Calu3 (cell line): ENCODE results near the gene FKBP3. TPM values are rescaled to one million over a fixed set of nuclear protein-coding genes. Genes with fewer than 3 reads are reported as not detected.

Experiments used
- BruUV-seq: library from RNA; stranded (reverse); fragments of 400-500 nt; replicated peaks from 2 replicates; lab custom pipeline; 2021; lab: Mats Ljungman, UMichigan
- CTCF ChIA-PET: fragments of 300-600 bp; sonication (Branson Sonifier 250); formaldehyde crosslinking; loops from one replicate; lab custom pipeline; 2022; ENCODE audit warnings: antibody characterized with exemption; lab: Charles Lee
- DNase-seq: peaks from one replicate; pipeline ENCODE4 v3.0.0; 2022
- H3K27ac Mint-ChIP-seq: one replicate; pipeline ENCODE4 v1.8.0; 2022; ENCODE audit warnings: mixed read lengths; ENCODE audit not compliant: unreplicated experiment
- H3K27me3 Mint-ChIP-seq: one replicate; pipeline ENCODE4 v1.8.0; 2022; ENCODE audit warnings: mixed read lengths; ENCODE audit not compliant: unreplicated experiment
- H3K36me3 Mint-ChIP-seq: one replicate; pipeline ENCODE4 v1.8.0; 2022; ENCODE audit warnings: mild to moderate bottlenecking, moderate library complexity, mixed read lengths; ENCODE audit not compliant: insufficient read depth, unreplicated experiment
- H3K4me1 Mint-ChIP-seq: one replicate; pipeline ENCODE4 v1.8.0; 2022; ENCODE audit warnings: mild to moderate bottlenecking, low read depth, mixed read lengths; ENCODE audit not compliant: unreplicated experiment
- H3K4me3 Mint-ChIP-seq: one replicate; pipeline ENCODE4 v1.8.0; 2022; ENCODE audit warnings: mild to moderate bottlenecking, low read depth, moderate library complexity, mixed read lengths; ENCODE audit not compliant: unreplicated experiment
- H3K9me3 Mint-ChIP-seq: one replicate; pipeline ENCODE4 v1.8.0; 2022; ENCODE audit warnings: low read depth, mixed read lengths; ENCODE audit not compliant: unreplicated experiment
- intact Hi-C: fragments of 100-400 bp; cut with micrococcal nuclease; formaldehyde crosslinking; loops from one replicate; pipeline ENCODE4 v1.10.0; 2022; ENCODE audit not compliant: unreplicated experiment
- total RNA-seq: library from RNA; stranded (reverse); gene quantifications from 2 replicates; pipeline ENCODE4 v1.2.3, GENCODE V29; 2022
- TF ChIP-seq, protein P1 (sequence below): fragments of 200-600 bp; IDR thresholded peaks from one replicate; pipeline ENCODE4 v1.8.0; 2022; ENCODE audit warnings: antibody characterized with exemption; ENCODE audit not compliant: unreplicated experiment

Gene FKBP3
- total RNA-seq, 1 experiment from 2014 or later = 72.8 TPM

DNA sequence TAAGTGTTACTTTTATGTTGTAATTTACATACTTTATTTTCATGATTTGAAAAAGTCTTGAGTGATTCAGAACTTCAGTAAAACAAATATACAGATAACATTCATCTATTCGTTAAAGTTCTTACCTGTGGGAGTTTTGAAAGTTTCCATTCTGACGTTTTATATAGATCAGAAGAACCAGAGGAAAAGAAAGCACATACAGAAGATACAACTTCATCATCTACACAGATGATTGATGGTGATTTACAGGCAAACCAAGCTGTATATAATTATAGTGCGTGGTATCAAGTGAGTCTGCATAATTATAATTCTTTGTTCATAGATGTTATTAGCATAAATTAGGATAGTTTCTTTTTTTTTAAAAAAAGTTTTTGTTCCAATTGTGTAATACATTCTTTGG lies 20.0 kb downstream of the FKBP3 start:
- H3K36me3 Mint-ChIP-seq = peaks cover 12% of the 10 kb centered on the region

DNA sequence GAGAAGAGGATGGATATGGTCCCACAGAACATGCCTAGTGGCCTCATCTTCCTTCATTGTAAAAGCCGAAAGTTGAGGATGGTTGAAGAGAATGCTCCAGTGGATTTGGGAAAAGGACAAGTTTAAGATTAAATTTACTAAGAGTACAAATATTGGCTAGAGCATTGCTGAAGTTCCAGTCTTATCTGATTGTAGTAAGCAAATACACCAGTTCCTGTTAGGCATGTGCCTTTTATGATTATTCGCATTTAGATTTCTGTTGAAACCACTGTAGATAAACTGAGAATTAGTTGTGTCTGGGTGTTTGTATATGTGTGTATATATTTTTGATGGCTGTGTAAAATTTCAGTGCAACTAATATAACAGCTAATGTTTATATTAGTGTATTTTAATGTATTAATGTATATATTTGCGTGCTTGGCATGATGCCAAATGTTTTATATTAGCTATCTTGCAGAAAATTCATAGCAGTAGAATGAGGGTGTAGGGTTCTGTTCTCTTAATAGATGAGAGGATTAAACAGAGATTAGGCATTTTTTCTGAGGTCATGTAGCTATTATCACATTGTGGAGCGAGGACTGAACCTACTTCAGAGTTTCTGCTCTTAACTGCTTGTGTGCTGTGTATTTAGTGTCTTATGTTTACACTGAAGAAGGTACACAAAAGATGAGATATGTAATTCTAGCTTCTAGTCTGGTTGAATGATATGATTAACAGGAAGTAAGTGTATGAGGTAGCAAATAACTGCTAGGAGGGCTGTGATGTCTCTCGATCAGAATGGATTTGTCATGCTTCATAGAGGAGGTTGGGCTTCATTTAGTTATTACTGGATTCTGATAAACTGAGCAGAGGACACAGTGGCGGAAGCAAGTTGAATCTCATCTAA lies 21.1 kb downstream of the FKBP3 start:
- BruUV-seq = no TSS peak
- CTCF ChIA-PET = interaction anchor here (0.9 to 1.5 kb wide), 2 partner anchors 14 to 199 kb away, joined by 3 to 4 read pairs; no protein-coding TSS in a partner anchor

More for the DNA sequence above, 20.0 kb downstream of the FKBP3 start:
- peaks cover 18% of the 10 kb centered on the region for H3K4me1 Mint-ChIP-seq
- H3K4me3 Mint-ChIP-seq = no peak overlapping the region
- no peak for DNase-seq
- TF ChIP-seq, protein P1, sequence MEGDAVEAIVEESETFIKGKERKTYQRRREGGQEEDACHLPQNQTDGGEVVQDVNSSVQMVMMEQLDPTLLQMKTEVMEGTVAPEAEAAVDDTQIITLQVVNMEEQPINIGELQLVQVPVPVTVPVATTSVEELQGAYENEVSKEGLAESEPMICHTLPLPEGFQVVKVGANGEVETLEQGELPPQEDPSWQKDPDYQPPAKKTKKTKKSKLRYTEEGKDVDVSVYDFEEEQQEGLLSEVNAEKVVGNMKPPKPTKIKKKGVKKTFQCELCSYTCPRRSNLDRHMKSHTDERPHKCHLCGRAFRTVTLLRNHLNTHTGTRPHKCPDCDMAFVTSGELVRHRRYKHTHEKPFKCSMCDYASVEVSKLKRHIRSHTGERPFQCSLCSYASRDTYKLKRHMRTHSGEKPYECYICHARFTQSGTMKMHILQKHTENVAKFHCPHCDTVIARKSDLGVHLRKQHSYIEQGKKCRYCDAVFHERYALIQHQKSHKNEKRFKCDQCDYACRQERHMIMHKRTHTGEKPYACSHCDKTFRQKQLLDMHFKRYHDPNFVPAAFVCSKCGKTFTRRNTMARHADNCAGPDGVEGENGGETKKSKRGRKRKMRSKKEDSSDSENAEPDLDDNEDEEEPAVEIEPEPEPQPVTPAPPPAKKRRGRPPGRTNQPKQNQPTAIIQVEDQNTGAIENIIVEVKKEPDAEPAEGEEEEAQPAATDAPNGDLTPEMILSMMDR = no peak
- CTCF ChIA-PET = interaction anchor here (1.5 kb wide), 1 partner anchor 201 kb away, joined by 4 read pairs; no protein-coding TSS in a partner anchor
- no peaks in the 10 kb centered on the region for H3K27me3 Mint-ChIP-seq
- BruUV-seq = no TSS peak
- intact Hi-C loops = no loop called here
- no peaks in the 10 kb centered on the region for H3K9me3 Mint-ChIP-seq
- H3K27ac Mint-ChIP-seq = no peak overlapping the region

DNA sequence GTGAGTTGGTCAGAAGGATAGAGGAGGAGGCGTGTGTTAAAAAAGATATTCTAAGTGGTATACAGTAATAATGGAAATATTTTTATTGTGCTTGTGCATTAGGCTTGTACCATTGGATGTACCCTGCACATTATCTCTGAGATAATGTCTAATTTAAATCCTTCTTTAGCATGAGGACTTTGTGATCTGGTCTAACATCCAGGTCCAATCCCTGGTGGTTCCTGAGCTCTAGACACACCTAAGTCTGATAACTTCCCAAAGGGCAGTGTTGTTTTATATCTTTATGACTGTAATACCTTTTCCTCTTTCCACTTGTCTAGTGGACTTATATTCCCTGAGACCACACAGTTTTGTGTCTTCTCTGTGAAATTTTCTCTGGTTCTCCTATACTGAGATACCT lies 29.7 kb downstream of the FKBP3 start:
- no peaks in the 10 kb centered on the region for H3K27me3 Mint-ChIP-seq
- CTCF ChIA-PET = interaction anchor here (0.5 kb wide), 1 partner anchor 164 kb away, joined by 3 read pairs; no protein-coding TSS in a partner anchor
- H3K4me1 Mint-ChIP-seq = no peaks in the 10 kb centered on the region
- peaks cover 20% of the 10 kb centered on the region for H3K36me3 Mint-ChIP-seq
- H3K4me3 Mint-ChIP-seq = no peak overlapping the region
- BruUV-seq = no TSS peak
- intact Hi-C loops = no loop called here
- no peaks in the 10 kb centered on the region for H3K9me3 Mint-ChIP-seq
- TF ChIP-seq, protein P1 = no peak
- no peak for DNase-seq
- no peak overlapping the region for H3K27ac Mint-ChIP-seq

More for the DNA sequence above, 21.1 kb downstream of the FKBP3 start:
- DNase-seq = no peak
- H3K36me3 Mint-ChIP-seq = peaks cover 12% of the 10 kb centered on the region
- peak overlapping the region; percentile 58 for H3K27ac Mint-ChIP-seq
- H3K4me3 Mint-ChIP-seq = peak overlapping the region; percentile 22
- TF ChIP-seq, protein P1 = no peak
- no peaks in the 10 kb centered on the region for H3K9me3 Mint-ChIP-seq
- H3K27me3 Mint-ChIP-seq = no peaks in the 10 kb centered on the region
- peaks cover 18% of the 10 kb centered on the region for H3K4me1 Mint-ChIP-seq
- intact Hi-C loops = no loop called here

DNA sequence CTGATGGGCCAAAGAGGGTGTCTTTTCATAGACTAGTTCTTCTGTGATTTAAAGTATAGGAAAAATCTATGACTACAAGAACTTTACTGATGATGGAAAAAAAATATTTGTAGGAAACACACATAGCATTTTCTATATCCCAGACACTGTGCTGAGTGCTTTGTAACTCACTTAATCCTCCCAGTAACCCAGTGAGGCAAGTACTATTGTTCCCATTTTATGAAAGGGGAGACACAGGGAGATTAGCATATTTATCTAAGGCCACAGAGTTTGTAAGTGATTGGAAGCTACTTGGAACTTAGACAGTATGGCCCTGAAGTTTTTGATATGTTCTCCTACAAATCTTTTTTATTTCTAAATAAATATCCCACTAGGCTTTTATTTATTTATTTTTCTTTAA lies 30.5 kb downstream of the FKBP3 start:
- Mint-ChIP-seq H3K27me3 (no peaks in the 10 kb centered on the region), H3K36me3 (peaks cover 28% of the 10 kb centered on the region), H3K27ac (no peak overlapping the region), H3K9me3 (no peaks in the 10 kb centered on the region), H3K4me3 (no peak overlapping the region), H3K4me1 (no peaks in the 10 kb centered on the region)
- intact Hi-C loops = no loop called here
- TF ChIP-seq, protein P1 = no peak
- DNase-seq = no peak
- no TSS peak for BruUV-seq
- CTCF ChIA-PET = no interaction called here
